SU-DHL-6 (cell line): ENCODE measurements around the gene C1S.
A peak's percentile ranks its signal among the peaks of the same experiment; 100 is the strongest.

Experiments
- CTCF ChIP-seq: fragments of 200-600 bp; sonication (generic); IDR thresholded peaks from one replicate; pipeline ENCODE4 v1.5.1; 2017; ENCODE audit warnings: antibody characterized with exemption, mild to moderate bottlenecking, low read length, moderate library complexity; ENCODE audit not compliant: insufficient read depth, poor library complexity, severe bottlenecking
- EZH2phosphoT487 ChIP-seq: fragments of 200-600 bp; sonication (generic), shearing (Covaris generic); conservative IDR thresholded peaks from 2 replicates; pipeline ENCODE4 v1.6.1; 2018; ENCODE audit warnings: mild to moderate bottlenecking, antibody characterized with exemption, low read length, moderate library complexity, mixed read lengths

- TF ChIP-seq CTCF (peak; percentile 8), EZH2phosphoT487 (no peak)
These were observed 17.6 kb downstream of the C1S start for GRCh38 chr12:7078163-7078562.
